GM18502 (cell line): Measurements from ENCODE around the gene SSC4D.
A peak's percentile ranks its signal among the peaks of the same experiment; 100 is the strongest.
"Not testable (repeated sequence)": the region's sequence is repeated elsewhere in the genome, so short reads cannot be mapped to it uniquely, and the experiment has no call there.

Experiments used
- ATAC-seq: cut with Tn5 transposase; IDR thresholded peaks from one replicate; pipeline ENCODE4 v1.9.1; 2021; ENCODE audit warnings: mild to moderate bottlenecking; ENCODE audit not compliant: unreplicated experiment, poor library complexity

Gene SSC4D

GRCh38 chr7:76387789-76388188, 21.7 kb downstream of the SSC4D start:
- ATAC-seq = not testable (repeated sequence)

GRCh38 chr7:76386691-76387260, 22.7 kb downstream of the SSC4D start:
- no peak for ATAC-seq

GRCh38 chr7:76383089-76383944, 26.2 kb downstream of the SSC4D start:
- no peak for ATAC-seq

- ATAC-seq = no peak
Observed at GRCh38 chr7:76381814-76382213, 27.7 kb downstream of the SSC4D start.

- ATAC-seq = no peak
Observed at GRCh38 chr7:76380623-76380966, 28.9 kb downstream of the SSC4D start.

GRCh38 chr7:76377186-76377918, 32.1 kb downstream of the SSC4D start:
- ATAC-seq = no peak

GRCh38 chr7:76375251-76375650, 34.2 kb downstream of the SSC4D start:
- ATAC-seq = no peak

- ATAC-seq = no peak
Observed at GRCh38 chr7:76372984-76373833, 36.3 kb downstream of the SSC4D start.

GRCh38 chr7:76371396-76371795, 38.1 kb downstream of the SSC4D start:
- ATAC-seq = no peak

- no peak for ATAC-seq
Observed at GRCh38 chr7:76369018-76369417, 40.5 kb downstream of the SSC4D start.

- ATAC-seq = no peak
Observed at GRCh38 chr7:76368190-76368589, 41.3 kb downstream of the SSC4D start.

GRCh38 chr7:76364198-76364584, 45.3 kb downstream of the SSC4D start:
- peak; percentile 5 for ATAC-seq

- ATAC-seq = not testable (repeated sequence)
Observed at GRCh38 chr7:76363754-76364153, 45.7 kb downstream of the SSC4D start.

- no peak for ATAC-seq
Observed at GRCh38 chr7:76359978-76360638, 49.4 kb downstream of the SSC4D start.

- ATAC-seq = peak; percentile 91
Observed at GRCh38 chr7:76359111-76359977, 50.2 kb downstream of the SSC4D start.

GRCh38 chr7:76358481-76359110, 50.9 kb downstream of the SSC4D start, which contains the start of gene YWHAG:
Gene YWHAG, minus strand, starts transcription at chr7:76358991. Its CDS starts 183 bp downstream, at chr7:76358808.
- ATAC-seq = peak; percentile 63

GRCh38 chr7:76358011-76358480, 51.5 kb downstream of the SSC4D start:
- peak; percentile 23 for ATAC-seq

- ATAC-seq = no peak
Observed at GRCh38 chr7:76357475-76358010, 52.0 kb downstream of the SSC4D start.
